ENCODE measurements around the gene WDPCP.

DNA sequence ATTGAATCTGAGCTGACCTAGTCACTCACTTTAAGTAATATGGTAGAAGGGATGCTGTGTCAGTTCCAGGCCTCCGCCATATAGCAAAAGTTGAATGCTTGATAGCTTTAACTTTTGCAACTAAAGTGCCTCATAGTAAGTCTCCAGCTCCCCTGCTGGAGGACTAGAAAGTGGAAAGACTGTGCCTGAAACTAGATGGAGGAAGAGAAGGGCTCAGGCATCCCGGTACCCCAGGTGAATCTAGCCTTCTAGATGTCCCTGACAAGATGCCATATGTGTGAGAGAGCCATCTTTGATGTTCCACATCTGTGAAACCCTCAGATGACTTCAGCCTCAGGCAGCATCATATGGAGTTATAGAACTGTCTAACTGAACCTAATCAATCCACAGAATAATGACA, 516.6 kb downstream of the WDPCP start:
- TF ChIP-seq, protein P1, sequence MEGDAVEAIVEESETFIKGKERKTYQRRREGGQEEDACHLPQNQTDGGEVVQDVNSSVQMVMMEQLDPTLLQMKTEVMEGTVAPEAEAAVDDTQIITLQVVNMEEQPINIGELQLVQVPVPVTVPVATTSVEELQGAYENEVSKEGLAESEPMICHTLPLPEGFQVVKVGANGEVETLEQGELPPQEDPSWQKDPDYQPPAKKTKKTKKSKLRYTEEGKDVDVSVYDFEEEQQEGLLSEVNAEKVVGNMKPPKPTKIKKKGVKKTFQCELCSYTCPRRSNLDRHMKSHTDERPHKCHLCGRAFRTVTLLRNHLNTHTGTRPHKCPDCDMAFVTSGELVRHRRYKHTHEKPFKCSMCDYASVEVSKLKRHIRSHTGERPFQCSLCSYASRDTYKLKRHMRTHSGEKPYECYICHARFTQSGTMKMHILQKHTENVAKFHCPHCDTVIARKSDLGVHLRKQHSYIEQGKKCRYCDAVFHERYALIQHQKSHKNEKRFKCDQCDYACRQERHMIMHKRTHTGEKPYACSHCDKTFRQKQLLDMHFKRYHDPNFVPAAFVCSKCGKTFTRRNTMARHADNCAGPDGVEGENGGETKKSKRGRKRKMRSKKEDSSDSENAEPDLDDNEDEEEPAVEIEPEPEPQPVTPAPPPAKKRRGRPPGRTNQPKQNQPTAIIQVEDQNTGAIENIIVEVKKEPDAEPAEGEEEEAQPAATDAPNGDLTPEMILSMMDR (conservative IDR thresholded peaks at IDR 0.05), result no peak
- no peak for TF ChIP-seq EZH2 (IDR thresholded peaks at IDR 0.05; ENCODE audit: low read depth)
